ENCODE measurements around the gene RPH3AL. TPM values are rescaled to one million over a fixed set of nuclear protein-coding genes. Genes with fewer than 3 reads are reported as not detected.

The RPH3AL gene
- total RNA-seq, 1 experiment from 2014 or later, result 2.5 TPM

GRCh38 chr17:306536-307294 is 45.9 kb downstream of the RPH3AL start:
- H3K4me1 ChIP-seq (replicated peaks), result no peaks in the 10 kb centered on the region
- no peak overlapping the region for H3K4me3 ChIP-seq
- no peaks in the 10 kb centered on the region for H3K27me3 ChIP-seq (replicated peaks)
- H3K9me3 ChIP-seq (replicated peaks), result no peaks in the 10 kb centered on the region
- no peaks in the 10 kb centered on the region for H3K36me3 ChIP-seq
- DNase-seq (ENCODE audit: low read depth in 1 of 2, low spot score in 2 of 2), result no peak
- no peak overlapping the region for H3K27ac ChIP-seq

GRCh38 chr17:306116-306515 is 46.5 kb downstream of the RPH3AL start:
- H3K27ac ChIP-seq, result no peak overlapping the region
- H3K27me3 ChIP-seq (replicated peaks), result no peaks in the 10 kb centered on the region
- no peaks in the 10 kb centered on the region for H3K36me3 ChIP-seq
- H3K9me3 ChIP-seq (replicated peaks), result no peaks in the 10 kb centered on the region
- no peaks in the 10 kb centered on the region for H3K4me1 ChIP-seq (replicated peaks)
- DNase-seq (ENCODE audit: low read depth in 1 of 2, low spot score in 2 of 2), result no peak
- H3K4me3 ChIP-seq, result no peak overlapping the region

GRCh38 chr17:305090-305976 is 47.3 kb downstream of the RPH3AL start:
- no peaks in the 10 kb centered on the region for H3K4me1 ChIP-seq (replicated peaks)
- DNase-seq (ENCODE audit: low read depth in 1 of 2, low spot score in 2 of 2), result no peak
- no peaks in the 10 kb centered on the region for H3K36me3 ChIP-seq
- H3K27me3 ChIP-seq (replicated peaks), result no peaks in the 10 kb centered on the region
- no peak overlapping the region for H3K4me3 ChIP-seq
- H3K9me3 ChIP-seq (replicated peaks), result no peaks in the 10 kb centered on the region
- no peak overlapping the region for H3K27ac ChIP-seq

- DNase-seq (ENCODE audit: low read depth in 1 of 2, low spot score in 2 of 2), result no peak
Measured at GRCh38 chr17:304461-304860, 48.1 kb downstream of the RPH3AL start.

GRCh38 chr17:303168-303567 is 49.4 kb downstream of the RPH3AL start:
- Histone ChIP-seq H3K4me1 (replicated peaks) (no peaks in the 10 kb centered on the region), H3K36me3 (no peaks in the 10 kb centered on the region), H3K27ac (no peak overlapping the region), H3K4me3 (no peak overlapping the region), H3K9me3 (replicated peaks) (no peaks in the 10 kb centered on the region), H3K27me3 (replicated peaks) (no peaks in the 10 kb centered on the region)
- DNase-seq (ENCODE audit: low read depth in 1 of 2, low spot score in 2 of 2), result no peak

More at GRCh38 chr17:304461-304860, 48.1 kb downstream of the RPH3AL start:
- Histone ChIP-seq H3K4me1 (replicated peaks) (no peaks in the 10 kb centered on the region), H3K27ac (no peak overlapping the region), H3K4me3 (no peak overlapping the region), H3K27me3 (replicated peaks) (no peaks in the 10 kb centered on the region), H3K9me3 (replicated peaks) (no peaks in the 10 kb centered on the region), H3K36me3 (no peaks in the 10 kb centered on the region)

GRCh38 chr17:302300-302698 is 50.3 kb downstream of the RPH3AL start:
- DNase-seq (ENCODE audit: low read depth in 1 of 2, low spot score in 2 of 2), result no peak
- Histone ChIP-seq H3K4me3 (no peak overlapping the region), H3K4me1 (replicated peaks) (no peaks in the 10 kb centered on the region), H3K27me3 (replicated peaks) (0 out of 2 replicates have a peak, but pooled peaks cover 2% of the 10 kb centered on the region), H3K27ac (no peak overlapping the region), H3K36me3 (no peaks in the 10 kb centered on the region), H3K9me3 (replicated peaks) (no peaks in the 10 kb centered on the region)

- Histone ChIP-seq H3K27ac (no peak overlapping the region), H3K36me3 (no peaks in the 10 kb centered on the region), H3K4me1 (replicated peaks) (no peaks in the 10 kb centered on the region), H3K9me3 (replicated peaks) (no peaks in the 10 kb centered on the region), H3K4me3 (no peak overlapping the region), H3K27me3 (replicated peaks) (0 out of 2 replicates have a peak, but pooled peaks cover 5% of the 10 kb centered on the region)
- no peak for DNase-seq (ENCODE audit: low read depth in 1 of 2, low spot score in 2 of 2)
Measured at GRCh38 chr17:301681-302299, 50.8 kb downstream of the RPH3AL start.

- Histone ChIP-seq H3K9me3 (replicated peaks) (no peaks in the 10 kb centered on the region), H3K4me3 (no peak overlapping the region), H3K4me1 (replicated peaks) (no peaks in the 10 kb centered on the region), H3K27ac (no peak overlapping the region), H3K36me3 (no peaks in the 10 kb centered on the region), H3K27me3 (replicated peaks) (0 out of 2 replicates have a peak, but pooled peaks cover 7% of the 10 kb centered on the region)
- DNase-seq (ENCODE audit: low read depth in 1 of 2, low spot score in 2 of 2), result no peak
Measured at GRCh38 chr17:300881-301280, 51.7 kb downstream of the RPH3AL start.

- Histone ChIP-seq H3K4me3 (no peak overlapping the region), H3K9me3 (replicated peaks) (no peaks in the 10 kb centered on the region), H3K27ac (no peak overlapping the region), H3K27me3 (replicated peaks) (0 out of 2 replicates have a peak, but pooled peaks cover 7% of the 10 kb centered on the region), H3K36me3 (no peaks in the 10 kb centered on the region), H3K4me1 (replicated peaks) (no peaks in the 10 kb centered on the region)
- DNase-seq (ENCODE audit: low read depth in 1 of 2, low spot score in 2 of 2), result no peak
Measured at GRCh38 chr17:299546-299945, 53.1 kb downstream of the RPH3AL start.

GRCh38 chr17:298791-299450 is 53.7 kb downstream of the RPH3AL start:
- Histone ChIP-seq H3K27ac (no peak overlapping the region), H3K4me1 (replicated peaks) (no peaks in the 10 kb centered on the region), H3K9me3 (replicated peaks) (no peaks in the 10 kb centered on the region), H3K36me3 (no peaks in the 10 kb centered on the region), H3K27me3 (replicated peaks) (0 out of 2 replicates have a peak, but pooled peaks cover 7% of the 10 kb centered on the region), H3K4me3 (no peak overlapping the region)
- DNase-seq (ENCODE audit: low read depth in 1 of 2, low spot score in 2 of 2), result no peak

- Histone ChIP-seq H3K4me1 (replicated peaks) (no peaks in the 10 kb centered on the region), H3K4me3 (no peak overlapping the region), H3K9me3 (replicated peaks) (no peaks in the 10 kb centered on the region), H3K27me3 (replicated peaks) (0 out of 2 replicates have a peak, but pooled peaks cover 7% of the 10 kb centered on the region), H3K36me3 (no peaks in the 10 kb centered on the region), H3K27ac (no peak overlapping the region)
- DNase-seq (ENCODE audit: low read depth in 1 of 2, low spot score in 2 of 2), result no peak
Measured at GRCh38 chr17:297758-298157, 54.8 kb downstream of the RPH3AL start.

- no peaks in the 10 kb centered on the region for H3K4me1 ChIP-seq (replicated peaks)
- no peaks in the 10 kb centered on the region for H3K36me3 ChIP-seq
- DNase-seq (ENCODE audit: low read depth in 1 of 2, low spot score in 2 of 2), result no peak
- no peak overlapping the region for H3K4me3 ChIP-seq
- no peak overlapping the region for H3K27ac ChIP-seq
- H3K9me3 ChIP-seq (replicated peaks), result no peaks in the 10 kb centered on the region
- 0 out of 2 replicates have a peak, but pooled peaks cover 7% of the 10 kb centered on the region for H3K27me3 ChIP-seq (replicated peaks)
Measured at GRCh38 chr17:296906-297690, 55.5 kb downstream of the RPH3AL start.

- Histone ChIP-seq H3K27me3 (replicated peaks) (0 out of 2 replicates have a peak, but pooled peaks cover 13% of the 10 kb centered on the region), H3K4me3 (no peak overlapping the region), H3K9me3 (replicated peaks) (no peaks in the 10 kb centered on the region), H3K36me3 (no peaks in the 10 kb centered on the region), H3K27ac (no peak overlapping the region), H3K4me1 (replicated peaks) (no peaks in the 10 kb centered on the region)
- DNase-seq (ENCODE audit: low read depth in 1 of 2, low spot score in 2 of 2), result no peak
Measured at GRCh38 chr17:296379-296778, 56.2 kb downstream of the RPH3AL start.

All from SJSA1 (cell line).